ENCODE results near the gene ZNF678. TPM values are rescaled to one million over a fixed set of nuclear protein-coding genes. Genes with fewer than 3 reads are reported as not detected.

The ZNF678 gene
- total and polyA plus RNA-seq, 2 of the 8 experiments (the other 6 are each of a cell fraction or from before 2014, with no cell fraction given), result 6.9 to 28.3 TPM

DNA sequence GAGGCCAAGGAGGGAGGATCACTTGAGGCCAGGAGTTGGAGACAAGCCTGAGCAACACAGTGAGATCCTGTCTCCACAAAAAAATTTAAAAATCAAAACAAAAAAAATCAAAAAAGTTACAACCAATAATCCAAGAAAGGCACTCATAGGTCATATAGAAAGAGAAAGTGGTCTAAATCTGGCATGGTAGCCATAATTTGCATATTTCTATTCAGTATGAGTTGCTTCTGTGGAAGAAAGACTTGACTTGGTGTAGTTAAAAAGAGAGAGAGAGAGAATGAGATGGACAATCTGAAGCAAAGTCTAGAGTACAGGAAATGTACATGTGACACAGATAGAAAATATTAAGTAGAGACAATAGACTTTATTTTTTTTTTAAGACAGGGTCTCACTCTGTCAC, 149.3 kb downstream of the ZNF678 start (continued):
- no peak for TF ChIP-seq HDAC6 (IDR thresholded peaks at IDR 0.05; ENCODE audit: low read depth, low read length)

All from H1 (cell line).